Femur (tissue), 1 donor: ENCODE results near the gene PTPRN2.
"Not testable (repeated sequence)": the region's sequence is repeated elsewhere in the genome, so short reads cannot be mapped to it uniquely, and the experiment has no call there.

ENCODE experiments used
- DNase-seq: peaks from one replicate; pipeline ENCODE4 v3.0.0-alpha.2; 2017

The PTPRN2 gene

GRCh38 chr7:157903710-157904109 is 683.9 kb downstream of the PTPRN2 start:
- DNase-seq: no peak

- no peak for DNase-seq
Measured at GRCh38 chr7:157903296-157903695, 684.3 kb downstream of the PTPRN2 start.

- not testable (repeated sequence) for DNase-seq
Measured at GRCh38 chr7:157901816-157902610, 685.6 kb downstream of the PTPRN2 start.

- no peak for DNase-seq
Measured at GRCh38 chr7:157901166-157901565, 686.5 kb downstream of the PTPRN2 start.

GRCh38 chr7:157900556-157900955 is 687.1 kb downstream of the PTPRN2 start:
- no peak for DNase-seq

- no peak for DNase-seq
Measured at GRCh38 chr7:157900011-157900410, 687.6 kb downstream of the PTPRN2 start.

- DNase-seq: no peak
Measured at GRCh38 chr7:157898802-157899505, 688.7 kb downstream of the PTPRN2 start.

GRCh38 chr7:157898261-157898660 is 689.4 kb downstream of the PTPRN2 start:
- no peak for DNase-seq

- no peak for DNase-seq
Measured at GRCh38 chr7:157897681-157898080, 689.9 kb downstream of the PTPRN2 start.

GRCh38 chr7:157896774-157897555 is 690.7 kb downstream of the PTPRN2 start:
- no peak for DNase-seq

- DNase-seq: not testable (repeated sequence)
Measured at GRCh38 chr7:157896376-157896675, 691.3 kb downstream of the PTPRN2 start.

GRCh38 chr7:157895520-157896375 is 691.9 kb downstream of the PTPRN2 start:
- DNase-seq: no peak

- DNase-seq: not testable (repeated sequence)
Measured at GRCh38 chr7:157895098-157895497, 692.5 kb downstream of the PTPRN2 start.

GRCh38 chr7:157893535-157894044 is 694.0 kb downstream of the PTPRN2 start:
- DNase-seq: no peak

GRCh38 chr7:157892751-157893523 is 694.7 kb downstream of the PTPRN2 start:
- DNase-seq: no peak

GRCh38 chr7:157890921-157891401 is 696.7 kb downstream of the PTPRN2 start:
- no peak for DNase-seq

GRCh38 chr7:157889480-157889879 is 698.1 kb downstream of the PTPRN2 start:
- no peak for DNase-seq

GRCh38 chr7:157888579-157888978 is 699.0 kb downstream of the PTPRN2 start:
- no peak for DNase-seq

GRCh38 chr7:157887400-157887799 is 700.2 kb downstream of the PTPRN2 start:
- DNase-seq: no peak

- DNase-seq: no peak
Measured at GRCh38 chr7:157886711-157887110, 700.9 kb downstream of the PTPRN2 start.

GRCh38 chr7:157886266-157886665 is 701.4 kb downstream of the PTPRN2 start:
- no peak for DNase-seq
